NCI-H510A treated with DMSO at 0.1 percent for 48 hours (cell line): ENCODE results near the gene SLC46A1.

Experiments
- DNase-seq: peaks from one replicate; lab custom pipeline; 2025; lab: John Stamatoyannopoulos, UW

SLC46A1 gene

DNA sequence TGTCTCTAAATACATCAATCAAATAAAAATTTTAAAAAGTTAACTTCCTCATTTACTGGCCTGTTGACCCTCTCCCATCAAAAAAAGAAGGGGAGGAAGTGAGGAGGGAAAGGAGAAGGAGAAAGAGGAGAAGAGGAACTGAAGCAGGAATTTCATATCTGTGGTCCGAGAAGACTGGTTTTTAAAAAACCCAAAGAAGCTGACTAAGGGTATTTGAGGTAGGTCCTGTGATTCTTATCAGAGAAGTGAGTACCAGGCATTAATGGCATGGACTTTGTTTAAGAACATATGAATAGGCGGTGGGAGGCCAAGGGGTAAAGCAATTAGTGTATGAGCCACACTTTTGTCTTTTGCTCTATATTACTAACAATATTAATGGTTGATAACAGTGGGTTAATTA lies 2.0 kb downstream of the SLC46A1 start:
- no peak for DNase-seq

DNA sequence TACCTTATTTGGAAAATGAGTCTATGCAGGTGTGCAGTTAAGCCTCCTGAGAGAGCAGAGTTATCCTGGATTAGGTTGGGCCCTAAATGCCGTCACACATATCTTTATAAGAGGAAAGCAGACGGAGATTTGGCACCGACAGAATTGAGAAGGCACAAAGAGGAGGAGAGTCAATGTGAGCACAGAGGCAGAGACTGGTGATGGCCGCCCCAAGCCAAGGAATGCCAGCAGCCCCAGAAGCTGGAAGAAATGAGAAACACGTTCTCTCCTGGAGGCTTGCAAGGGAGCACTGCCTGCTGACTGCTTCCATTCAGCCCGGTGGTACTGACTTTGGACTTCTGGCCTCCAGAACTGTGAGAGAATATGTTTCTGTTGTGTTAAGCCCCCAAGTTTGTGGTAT lies 3.2 kb downstream of the SLC46A1 start:
- DNase-seq, result no peak

DNA sequence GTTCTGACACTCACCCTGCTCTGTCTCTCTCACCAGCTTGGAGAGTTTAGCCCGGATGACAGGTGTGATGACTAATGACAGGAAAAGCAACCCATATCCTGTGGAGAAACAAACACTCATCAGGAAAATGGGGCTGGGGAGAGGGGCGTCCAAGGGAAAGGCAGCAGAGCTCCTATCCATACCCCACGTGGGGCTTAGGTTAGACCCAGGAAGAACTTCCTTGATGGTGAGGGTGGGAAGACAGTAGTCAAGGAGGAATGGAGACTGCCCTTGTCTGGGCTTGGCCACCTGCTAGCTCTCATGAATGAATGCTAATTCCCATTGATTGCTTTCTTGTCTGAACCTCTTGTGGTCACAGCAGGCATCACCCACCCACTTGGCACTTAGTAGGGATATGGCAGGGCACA lies 3.8 kb downstream of the SLC46A1 start:
- peak; percentile 34 for DNase-seq

DNA sequence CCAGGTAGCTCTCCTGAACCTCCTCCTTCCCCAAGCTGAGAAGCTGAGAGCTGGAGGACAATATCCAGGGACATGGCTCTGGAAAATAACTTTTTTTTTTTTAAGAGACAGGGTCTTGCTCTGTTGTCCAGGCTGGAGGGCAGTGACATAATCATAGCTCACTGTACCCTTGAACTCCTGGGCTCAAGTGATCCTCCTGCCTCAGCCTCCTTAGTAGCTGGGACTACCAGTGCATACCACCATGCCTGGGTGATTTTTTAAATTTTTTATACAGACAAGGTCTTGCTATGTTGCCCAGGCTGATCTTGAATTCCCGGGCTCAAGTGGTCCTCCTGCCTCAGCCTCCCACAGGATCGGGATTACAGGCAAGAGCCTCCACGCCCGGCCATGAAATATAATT lies 6.2 kb downstream of the SLC46A1 start:
- no peak for DNase-seq

DNA sequence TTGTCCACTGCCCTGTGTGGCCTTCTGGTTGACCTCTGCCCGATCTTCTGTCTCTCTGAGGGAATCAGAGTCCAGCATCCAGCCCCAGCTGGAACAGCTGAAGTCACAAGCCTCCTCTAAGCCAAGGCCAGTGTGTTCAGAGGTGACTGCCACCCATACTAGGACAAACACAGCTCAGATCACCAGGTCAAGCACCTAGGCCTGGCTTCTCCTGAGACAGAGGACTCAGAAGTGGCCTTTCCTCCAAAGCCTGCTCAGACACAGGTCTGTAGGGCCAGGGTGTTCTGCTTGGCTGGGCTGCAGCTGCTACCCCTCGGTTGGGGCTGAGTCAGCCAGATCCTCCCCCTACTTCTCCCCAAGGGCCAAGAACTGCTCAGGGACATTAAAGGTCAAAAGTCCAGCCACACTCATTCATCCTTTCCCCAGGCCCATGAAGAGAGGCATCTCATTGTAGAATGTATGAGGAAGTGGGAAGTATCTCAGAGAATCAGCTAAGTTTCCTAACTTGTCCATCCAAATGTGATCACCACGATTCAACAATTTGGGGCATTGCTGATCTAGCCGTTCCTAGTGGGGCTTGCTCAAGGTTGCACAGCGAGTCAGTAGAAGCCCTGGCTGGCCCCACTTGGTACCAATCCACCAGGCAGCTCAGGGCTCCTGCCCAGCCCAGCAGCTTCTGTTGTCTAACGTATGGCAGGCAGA lies 7.6 kb downstream of the SLC46A1 start:
- DNase-seq, result no peak

GRCh38 chr17:28397687-28398279 lies 8.2 kb downstream of the SLC46A1 start:
- DNase-seq, result no peak

DNA sequence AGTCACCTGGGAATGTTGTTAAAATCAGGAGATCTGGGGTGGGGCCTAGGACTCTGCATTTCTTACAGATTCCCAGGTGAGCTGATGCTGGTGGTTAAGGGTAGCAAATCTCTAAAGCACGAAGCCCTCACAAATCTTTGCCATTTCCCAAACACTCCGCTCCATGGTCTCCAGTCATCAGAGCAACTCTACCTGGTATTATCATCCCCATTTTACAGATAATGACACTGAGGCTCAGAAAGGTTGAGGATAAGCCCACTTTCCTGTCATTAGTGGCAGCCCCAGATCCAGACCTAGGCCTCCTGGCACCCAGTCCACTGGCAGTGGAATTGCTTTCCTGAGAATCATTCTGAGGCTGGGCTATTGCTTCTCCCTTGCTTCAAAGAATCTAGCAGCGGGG lies 8.7 kb downstream of the SLC46A1 start:
- DNase-seq, result no peak

GRCh38 chr17:28396635-28397239 lies 9.3 kb downstream of the SLC46A1 start:
- DNase-seq, result no peak

- no peak for DNase-seq
Measured at GRCh38 chr17:28395968-28396367, 10.0 kb downstream of the SLC46A1 start.

GRCh38 chr17:28395426-28395825 lies 10.6 kb downstream of the SLC46A1 start:
- DNase-seq, result no peak

DNA sequence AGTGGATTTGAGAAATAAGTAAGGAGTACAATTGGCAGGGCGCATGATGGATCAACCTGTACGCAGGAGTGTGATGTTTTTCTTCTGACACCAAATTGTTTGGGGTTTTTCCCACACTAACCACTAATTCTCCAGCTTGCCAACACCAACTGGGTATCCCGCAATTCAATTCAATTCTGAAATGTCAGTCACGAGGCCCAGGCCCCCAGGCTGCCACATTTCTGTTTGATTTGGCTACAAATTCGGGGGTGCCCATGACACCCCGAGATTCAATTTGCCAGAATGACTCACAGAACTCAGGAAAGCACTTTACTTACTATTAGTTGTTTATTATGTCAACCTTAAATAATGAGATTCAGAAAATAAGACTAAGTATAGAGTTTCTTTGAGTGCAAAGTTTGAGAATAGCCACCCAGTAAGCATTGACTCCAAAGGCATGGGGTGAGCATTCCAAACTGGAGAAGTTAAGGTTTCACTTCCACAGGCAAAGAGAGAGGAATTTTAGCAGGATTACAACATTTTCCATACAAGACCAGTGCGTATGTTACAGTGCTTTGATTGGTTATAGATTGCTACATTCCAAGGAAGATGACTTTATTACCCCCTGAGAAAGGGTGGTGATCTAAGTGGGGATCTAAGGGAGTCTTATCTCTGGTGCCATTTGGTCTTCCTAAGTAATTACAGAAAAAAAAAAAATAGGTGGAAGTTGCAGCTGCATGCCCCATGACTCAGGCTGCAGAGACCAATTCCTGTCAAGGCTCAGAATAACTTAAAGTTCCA lies 11.5 kb downstream of the SLC46A1 start:
- DNase-seq, result no peak

- no peak for DNase-seq
Measured at GRCh38 chr17:28392491-28392890, 13.5 kb downstream of the SLC46A1 start.

GRCh38 chr17:28391401-28391800 lies 14.6 kb downstream of the SLC46A1 start:
- DNase-seq, result no peak

DNA sequence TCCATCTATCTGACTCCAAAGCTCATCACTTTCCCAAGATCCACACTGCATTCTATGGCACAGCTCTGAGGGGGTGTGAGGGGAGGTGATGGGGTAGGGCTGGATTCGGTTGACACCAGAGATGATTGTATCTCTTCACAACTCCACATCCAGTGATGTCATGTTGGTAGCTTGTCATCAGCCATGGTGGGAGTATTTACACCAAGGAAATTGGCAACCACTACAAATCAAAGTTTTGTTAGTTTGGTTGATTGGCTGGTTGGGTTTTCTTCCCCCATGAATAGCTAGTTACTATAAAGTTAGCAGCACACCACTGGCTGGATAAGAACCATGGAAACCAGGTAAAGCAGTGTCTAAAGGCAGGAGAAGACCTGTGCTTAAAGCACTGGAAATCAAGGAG lies 15.0 kb downstream of the SLC46A1 start:
- no peak for DNase-seq

DNA sequence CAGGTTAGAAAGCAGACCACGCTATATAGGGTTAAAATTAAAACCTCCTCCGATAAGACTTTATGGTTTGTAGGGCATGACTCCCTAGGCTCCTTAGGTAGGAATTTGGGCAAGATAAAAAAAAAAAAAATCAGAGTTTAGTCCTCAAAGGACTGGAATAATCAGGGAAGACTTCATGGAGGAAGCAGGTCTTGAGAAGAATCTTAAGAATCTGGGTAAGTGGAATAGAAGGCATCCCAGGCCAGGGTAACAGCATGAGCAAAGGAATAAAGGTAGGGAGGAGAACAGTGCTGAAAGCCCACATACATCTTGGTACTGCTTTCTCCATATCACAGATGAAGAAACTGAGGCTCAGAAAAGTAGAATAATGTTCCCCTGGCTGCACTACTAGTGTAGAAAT lies 15.4 kb downstream of the SLC46A1 start:
- no peak for DNase-seq

DNA sequence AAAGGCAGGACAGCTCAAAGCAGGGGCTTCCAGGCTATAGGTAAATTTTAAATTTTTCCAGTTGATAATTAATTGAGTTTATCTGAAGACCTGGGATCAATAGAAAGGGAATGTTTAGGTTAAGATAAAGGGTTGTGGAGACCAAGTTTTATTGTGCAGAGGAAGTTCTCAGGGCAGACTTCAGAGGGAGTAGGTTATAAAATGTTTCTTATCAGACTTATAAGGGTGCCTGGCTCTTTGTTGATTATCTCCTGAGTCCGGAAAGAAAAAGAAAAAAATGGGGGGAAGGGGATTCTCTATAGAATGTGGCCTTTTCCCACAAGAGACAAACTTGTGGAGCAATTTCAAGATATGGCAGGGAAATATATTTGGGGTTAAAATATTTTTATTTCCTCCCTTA lies 15.9 kb downstream of the SLC46A1 start:
- no peak for DNase-seq

DNA sequence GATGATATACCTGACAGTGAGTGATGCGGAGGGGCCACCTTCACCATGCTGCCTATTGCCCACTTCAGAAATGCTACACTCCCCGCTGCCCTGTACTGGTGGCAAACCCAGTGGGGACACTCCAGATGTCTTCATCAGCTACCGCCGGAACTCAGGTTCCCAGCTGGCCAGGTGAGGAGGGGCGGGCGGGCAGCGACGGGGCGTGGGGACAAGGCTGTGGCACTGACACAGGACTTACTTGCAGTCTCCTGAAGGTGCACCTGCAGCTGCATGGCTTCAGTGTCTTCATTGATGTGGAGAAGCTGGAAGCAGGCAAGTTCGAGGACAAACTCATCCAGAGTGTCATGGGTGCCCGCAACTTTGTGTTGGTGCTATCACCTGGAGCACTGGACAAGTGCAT lies 17.9 kb downstream of the SLC46A1 start:
- DNase-seq, result no peak

GRCh38 chr17:28386391-28386790 lies 19.6 kb downstream of the SLC46A1 start:
- no peak for DNase-seq

- no peak for DNase-seq
Measured at GRCh38 chr17:28385406-28385805, 20.6 kb downstream of the SLC46A1 start.

- no peak for DNase-seq
Measured at GRCh38 chr17:28385037-28385400, 21.0 kb downstream of the SLC46A1 start.

DNA sequence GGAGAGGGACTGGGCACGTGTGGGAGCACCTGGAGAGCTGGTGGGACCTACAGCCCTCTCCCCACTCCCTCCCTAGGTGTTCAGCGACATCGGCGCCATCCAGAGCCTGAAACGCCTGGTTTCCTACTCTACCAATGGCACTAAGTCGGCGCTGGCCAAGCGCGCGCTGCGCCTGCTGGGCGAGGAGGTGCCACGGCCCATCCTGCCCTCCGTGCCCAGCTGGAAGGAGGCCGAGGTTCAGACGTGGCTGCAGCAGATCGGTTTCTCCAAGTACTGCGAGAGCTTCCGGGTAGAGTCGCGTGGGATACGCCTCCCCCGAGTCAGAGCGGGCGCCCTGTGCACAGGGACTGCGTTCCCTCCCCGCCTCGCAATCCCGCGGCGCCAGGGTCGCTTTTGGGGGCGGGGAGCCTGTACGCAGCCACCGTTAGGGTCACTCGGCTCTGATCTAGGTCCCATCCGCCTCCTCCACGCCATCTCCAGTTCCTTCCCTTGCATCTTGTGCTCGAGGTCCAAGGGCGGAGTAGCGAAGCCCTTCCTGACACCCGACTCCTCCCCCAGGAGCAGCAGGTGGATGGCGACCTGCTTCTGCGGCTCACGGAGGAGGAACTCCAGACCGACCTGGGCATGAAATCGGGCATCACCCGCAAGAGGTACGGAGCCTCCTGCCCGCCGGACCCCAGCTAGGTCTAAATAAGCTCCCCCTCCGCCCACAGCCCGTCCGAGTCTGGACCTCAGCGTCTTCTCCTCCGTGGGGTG lies 21.6 kb downstream of the SLC46A1 start:
- no peak for DNase-seq

GRCh38 chr17:28381141-28381825 lies 24.7 kb downstream of the SLC46A1 start:
- no peak for DNase-seq
